HepG2 (cell line): Measurements from ENCODE around the gene WDR62. TPM values are rescaled to one million over a fixed set of nuclear protein-coding genes. Genes with fewer than 3 reads are reported as not detected.

Source experiments
- ATAD3A ChIP-seq: sonication (generic); formaldehyde crosslinking; IDR thresholded peaks from 2 replicates; pipeline ENCODE4 v1.4.0; 2020; ENCODE audit warnings: missing genetic modification reagents
- HHEX ChIP-seq: IDR thresholded peaks from 2 replicates; pipeline ENCODE4 v1.6.1; 2016; ENCODE audit warnings: control low read depth
- MAFK ChIP-seq, 2 experiments: IDR thresholded peaks in 1 of 2; conservative IDR thresholded peaks in 1 of 2; 2 replicates each; pipeline ENCODE4 v1.6.1; 2011; ENCODE audit warnings: improper control_type of control experiment in 2 of 2, low read length in 2 of 2
- MTF1 ChIP-seq: sonication (generic); formaldehyde crosslinking; IDR thresholded peaks from 2 replicates; pipeline ENCODE4 v1.5.0; 2020; ENCODE audit warnings: missing genetic modification reagents
- NCOA5 ChIP-seq: sonication (generic); formaldehyde crosslinking; IDR thresholded peaks from 2 replicates; pipeline ENCODE4 v1.4.0; 2020; ENCODE audit warnings: missing genetic modification reagents
- NR2F1 ChIP-seq, 2 experiments: fragments of 450-650 bp in 1 of 2; formaldehyde crosslinking in 1 of 2; IDR thresholded peaks; 2 replicates each; pipeline versions ENCODE4 v1.5.0 to v1.6.1; 2016 to 2020; ENCODE audit warnings: mild to moderate bottlenecking in 1 of 2, missing compliant biosample characterization in 1 of 2, missing genetic modification reagents in 1 of 2, moderate library complexity in 1 of 2
- PAX8 ChIP-seq: sonication (generic); formaldehyde crosslinking; IDR thresholded peaks from 2 replicates; pipeline ENCODE4 v1.8.0; 2022; ENCODE audit warnings: mild to moderate bottlenecking, missing genetic modification reagents, borderline replicate concordance
- SMARCC2 ChIP-seq: fragments of 450-650 bp; IDR thresholded peaks from 2 replicates; pipeline ENCODE4 v1.6.1; 2017; ENCODE audit warnings: antibody characterized with exemption, mild to moderate bottlenecking
- SRSF9 ChIP-seq: fragments of 200-400 bp; formaldehyde crosslinking; IDR thresholded peaks from 2 replicates; pipeline ENCODE4 v1.6.1; 2018; ENCODE audit warnings: borderline replicate concordance, mild to moderate bottlenecking, low read depth, low read length; ENCODE audit not compliant: insufficient read depth, poor library complexity, severe bottlenecking
- SUZ12 ChIP-seq: fragments of 150-350 bp; IDR thresholded peaks from 2 replicates; pipeline ENCODE4 v1.6.1; 2014; ENCODE audit warnings: low read depth, low read length
- XBP1 ChIP-seq: sonication (generic); formaldehyde crosslinking; IDR thresholded peaks from 2 replicates; pipeline ENCODE4 v1.5.0; 2020; ENCODE audit warnings: missing genetic modification reagents
- ZBTB21 ChIP-seq: sonication (generic); formaldehyde crosslinking; IDR thresholded peaks from 2 replicates; pipeline ENCODE4 v1.4.0; 2020; ENCODE audit warnings: missing genetic modification reagents
- ZFP1 ChIP-seq: IDR thresholded peaks from 2 replicates; pipeline ENCODE4 v1.6.1; 2016
- ZKSCAN1 ChIP-seq: fragments of 150-350 bp; IDR thresholded peaks from 2 replicates; pipeline ENCODE4 v1.6.1; 2014; ENCODE audit warnings: low read length
- ZNF24 ChIP-seq: fragments of 450-650 bp; IDR thresholded peaks from 2 replicates; pipeline ENCODE4 v1.6.1; 2017; ENCODE audit warnings: antibody characterized with exemption, mild to moderate bottlenecking
- ZNF292 ChIP-seq: sonication (generic); formaldehyde crosslinking; IDR thresholded peaks from 2 replicates; pipeline ENCODE4 v1.8.1; 2022; ENCODE audit warnings: mild to moderate bottlenecking, low read depth, missing genetic modification reagents, borderline replicate concordance
- ZNF549 ChIP-seq: sonication (generic); formaldehyde crosslinking; IDR thresholded peaks from 2 replicates; pipeline ENCODE4 v1.5.0; 2020; ENCODE audit warnings: missing genetic modification reagents
- ZNF556 ChIP-seq: sonication (generic); formaldehyde crosslinking; IDR thresholded peaks from 2 replicates; pipeline ENCODE4 v1.4.0; 2020; ENCODE audit warnings: mild to moderate bottlenecking, missing genetic modification reagents, borderline replicate concordance
- ZNF768 ChIP-seq: sonication (generic); formaldehyde crosslinking; IDR thresholded peaks from 2 replicates; pipeline ENCODE4 v1.4.0; 2020; ENCODE audit warnings: missing genetic modification reagents
- polyA plus RNA-seq, 8 experiments: library from polyadenylated mRNA; depleted of rRNA in 3 of 8; stranded (reverse) in 7 of 8; unstranded in 1 of 8; fragments of >200 nt; fragmentation: Illumina TruSeq in 4 of 8; extraction: Trizol in 4 of 8; gene quantifications; 2 replicates each; pipeline versions ENCODE4 v1.2.1 to v1.2.3, GENCODE V29; 2011 to 2016; ENCODE audit warnings: low read depth in 4 of 8, missing spikeins in 1 of 8, mixed read lengths in 1 of 8; ENCODE audit not compliant: insufficient read depth in 1 of 8
- total RNA-seq, 5 experiments: library from RNA; depleted of rRNA; stranded (reverse); fragments of >200 nt; fragmentation: Illumina TruSeq; extraction: Trizol; gene quantifications; 2 replicates each; pipeline ENCODE4 v1.2.3, GENCODE V29; 2016; ENCODE audit warnings: low read depth in 1 of 5
- TF ChIP-seq, protein P1 (sequence below): sonication (generic); formaldehyde crosslinking; IDR thresholded peaks from 2 replicates; pipeline ENCODE4 v1.5.1; 2020; ENCODE audit warnings: mild to moderate bottlenecking, moderate library complexity, missing genetic modification reagents
- TF ChIP-seq, protein P2 (sequence below): sonication (generic); formaldehyde crosslinking; conservative IDR thresholded peaks from 2 replicates; pipeline ENCODE4 v1.8.0; 2022; ENCODE audit warnings: missing genetic modification reagents
- TF ChIP-seq, protein P3 (sequence below): sonication (generic); formaldehyde crosslinking; IDR thresholded peaks from 2 replicates; pipeline ENCODE4 v1.4.0; 2020; ENCODE audit warnings: mild to moderate bottlenecking, missing genetic modification reagents
- TF ChIP-seq, protein P4 (sequence below): fragments of 450-650 bp; IDR thresholded peaks from 2 replicates; pipeline ENCODE4 v1.6.1; 2017
- TF ChIP-seq, protein P5 (sequence below): IDR thresholded peaks from 2 replicates; pipeline ENCODE4 v1.6.1; 2012; ENCODE audit warnings: low read depth, low read length, improper control_type of control experiment

WDR62 gene
- total and polyA plus RNA-seq, 2 of the 13 experiments (the other 11 are each of a cell fraction or from before 2014, with no cell fraction given), result 5.8 to 12.5 TPM

DNA sequence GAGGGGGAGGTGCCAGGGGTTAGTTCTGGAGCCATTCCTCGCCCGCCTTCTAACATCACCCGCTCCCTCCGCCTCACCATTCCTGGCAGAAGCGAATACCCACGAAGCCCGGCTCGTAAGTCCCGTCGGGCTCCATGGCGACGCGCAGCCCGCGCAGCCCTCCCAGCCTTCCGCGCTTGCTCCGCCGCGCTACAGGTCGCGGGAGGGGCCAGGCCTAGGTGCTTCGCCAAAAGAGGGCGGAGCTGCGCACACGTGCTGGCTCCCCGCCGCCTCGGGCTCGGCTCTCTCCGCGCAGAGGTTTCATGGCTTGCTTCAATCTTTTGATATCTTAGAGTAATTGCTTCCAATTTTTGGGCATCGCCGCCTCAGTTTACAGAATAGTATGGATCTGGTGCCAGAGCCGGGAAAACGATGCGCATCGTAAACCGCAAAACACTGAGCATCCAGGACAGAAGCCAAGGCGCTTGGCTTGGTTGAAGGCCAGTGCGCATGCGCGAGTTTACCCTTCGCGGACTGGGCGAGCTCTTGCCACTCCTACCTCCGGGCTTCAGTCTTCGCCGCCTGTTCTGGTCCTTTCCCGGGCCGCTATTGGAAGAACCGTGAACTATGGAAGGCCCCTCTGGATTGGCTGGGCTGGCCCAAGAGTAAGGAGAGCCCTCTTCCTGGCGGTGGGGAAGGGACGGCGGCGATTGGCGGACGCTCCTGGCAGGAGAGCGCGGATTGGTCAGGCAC is 60.2 kb downstream of the WDR62 start, which contains the start of gene POLR2I (continued):
- TF ChIP-seq ZNF549 (CRISPR knock-in tag) (no peak), ATAD3A (CRISPR knock-in tag) (0 out of 2 replicates have a peak, but pooled peaks have one; percentile 28), ZNF292 (CRISPR knock-in tag) (no peak), MTF1 (CRISPR knock-in tag) (no peak), NR2F1 (CRISPR knock-in tag; IDR thresholded peaks at IDR 0.05) (no peak), HHEX (CRISPR knock-in tag) (no peak), SMARCC2 (no peak), ZNF556 (CRISPR knock-in tag) (no peak), XBP1 (peak; percentile 65; the same call in 1 of the 2 replicates), ZKSCAN1 (no peak), NCOA5 (CRISPR knock-in tag) (no peak), ZNF768 (CRISPR knock-in tag) (peak; percentile 77; the same call in 1 of the 2 replicates), MAFK (conservative IDR thresholded peaks at IDR 0.05 in 1 of 2, IDR thresholded peaks at IDR 0.05 in 1 of 2; ENCODE audit: low read length in 2 of 2) (no peak), ZNF24 (no peak), SUZ12 (no peak), PAX8 (no peak), ZBTB21 (CRISPR knock-in tag) (peak; percentile 54), SRSF9 (no peak), ZFP1 (no peak)
- TF ChIP-seq, protein P1, sequence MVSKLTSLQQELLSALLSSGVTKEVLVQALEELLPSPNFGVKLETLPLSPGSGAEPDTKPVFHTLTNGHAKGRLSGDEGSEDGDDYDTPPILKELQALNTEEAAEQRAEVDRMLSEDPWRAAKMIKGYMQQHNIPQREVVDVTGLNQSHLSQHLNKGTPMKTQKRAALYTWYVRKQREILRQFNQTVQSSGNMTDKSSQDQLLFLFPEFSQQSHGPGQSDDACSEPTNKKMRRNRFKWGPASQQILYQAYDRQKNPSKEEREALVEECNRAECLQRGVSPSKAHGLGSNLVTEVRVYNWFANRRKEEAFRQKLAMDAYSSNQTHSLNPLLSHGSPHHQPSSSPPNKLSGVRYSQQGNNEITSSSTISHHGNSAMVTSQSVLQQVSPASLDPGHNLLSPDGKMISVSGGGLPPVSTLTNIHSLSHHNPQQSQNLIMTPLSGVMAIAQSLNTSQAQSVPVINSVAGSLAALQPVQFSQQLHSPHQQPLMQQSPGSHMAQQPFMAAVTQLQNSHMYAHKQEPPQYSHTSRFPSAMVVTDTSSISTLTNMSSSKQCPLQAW (CRISPR knock-in tag), result peak; percentile 52; the same call in 1 of the 2 replicates
- TF ChIP-seq, protein P2, sequence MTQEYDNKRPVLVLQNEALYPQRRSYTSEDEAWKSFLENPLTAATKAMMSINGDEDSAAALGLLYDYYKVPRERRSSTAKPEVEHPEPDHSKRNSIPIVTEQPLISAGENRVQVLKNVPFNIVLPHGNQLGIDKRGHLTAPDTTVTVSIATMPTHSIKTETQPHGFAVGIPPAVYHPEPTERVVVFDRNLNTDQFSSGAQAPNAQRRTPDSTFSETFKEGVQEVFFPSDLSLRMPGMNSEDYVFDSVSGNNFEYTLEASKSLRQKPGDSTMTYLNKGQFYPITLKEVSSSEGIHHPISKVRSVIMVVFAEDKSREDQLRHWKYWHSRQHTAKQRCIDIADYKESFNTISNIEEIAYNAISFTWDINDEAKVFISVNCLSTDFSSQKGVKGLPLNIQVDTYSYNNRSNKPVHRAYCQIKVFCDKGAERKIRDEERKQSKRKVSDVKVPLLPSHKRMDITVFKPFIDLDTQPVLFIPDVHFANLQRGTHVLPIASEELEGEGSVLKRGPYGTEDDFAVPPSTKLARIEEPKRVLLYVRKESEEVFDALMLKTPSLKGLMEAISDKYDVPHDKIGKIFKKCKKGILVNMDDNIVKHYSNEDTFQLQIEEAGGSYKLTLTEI (CRISPR knock-in tag), result no peak
- TF ChIP-seq, protein P3, sequence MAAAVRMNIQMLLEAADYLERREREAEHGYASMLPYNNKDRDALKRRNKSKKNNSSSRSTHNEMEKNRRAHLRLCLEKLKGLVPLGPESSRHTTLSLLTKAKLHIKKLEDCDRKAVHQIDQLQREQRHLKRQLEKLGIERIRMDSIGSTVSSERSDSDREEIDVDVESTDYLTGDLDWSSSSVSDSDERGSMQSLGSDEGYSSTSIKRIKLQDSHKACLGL (CRISPR knock-in tag), result peak; percentile 97
- TF ChIP-seq, protein P4, sequence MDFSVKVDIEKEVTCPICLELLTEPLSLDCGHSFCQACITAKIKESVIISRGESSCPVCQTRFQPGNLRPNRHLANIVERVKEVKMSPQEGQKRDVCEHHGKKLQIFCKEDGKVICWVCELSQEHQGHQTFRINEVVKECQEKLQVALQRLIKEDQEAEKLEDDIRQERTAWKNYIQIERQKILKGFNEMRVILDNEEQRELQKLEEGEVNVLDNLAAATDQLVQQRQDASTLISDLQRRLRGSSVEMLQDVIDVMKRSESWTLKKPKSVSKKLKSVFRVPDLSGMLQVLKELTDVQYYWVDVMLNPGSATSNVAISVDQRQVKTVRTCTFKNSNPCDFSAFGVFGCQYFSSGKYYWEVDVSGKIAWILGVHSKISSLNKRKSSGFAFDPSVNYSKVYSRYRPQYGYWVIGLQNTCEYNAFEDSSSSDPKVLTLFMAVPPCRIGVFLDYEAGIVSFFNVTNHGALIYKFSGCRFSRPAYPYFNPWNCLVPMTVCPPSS, result no peak
- TF ChIP-seq, protein P5, sequence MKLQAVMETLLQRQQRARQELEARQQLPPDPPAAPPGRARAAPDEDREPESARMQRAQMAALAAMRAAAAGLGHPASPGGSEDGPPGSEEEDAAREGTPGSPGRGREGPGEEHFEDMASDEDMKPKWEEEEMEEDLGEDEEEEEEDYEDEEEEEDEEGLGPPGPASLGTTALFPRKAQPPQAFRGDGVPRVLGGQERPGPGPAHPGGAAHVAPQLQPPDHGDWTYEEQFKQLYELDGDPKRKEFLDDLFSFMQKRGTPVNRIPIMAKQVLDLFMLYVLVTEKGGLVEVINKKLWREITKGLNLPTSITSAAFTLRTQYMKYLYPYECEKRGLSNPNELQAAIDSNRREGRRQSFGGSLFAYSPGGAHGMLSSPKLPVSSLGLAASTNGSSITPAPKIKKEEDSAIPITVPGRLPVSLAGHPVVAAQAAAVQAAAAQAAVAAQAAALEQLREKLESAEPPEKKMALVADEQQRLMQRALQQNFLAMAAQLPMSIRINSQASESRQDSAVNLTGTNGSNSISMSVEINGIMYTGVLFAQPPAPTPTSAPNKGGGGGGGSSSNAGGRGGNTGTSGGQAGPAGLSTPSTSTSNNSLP, result no peak
